ENCODE data around the gene LIX1L.

LIX1L gene

DNA sequence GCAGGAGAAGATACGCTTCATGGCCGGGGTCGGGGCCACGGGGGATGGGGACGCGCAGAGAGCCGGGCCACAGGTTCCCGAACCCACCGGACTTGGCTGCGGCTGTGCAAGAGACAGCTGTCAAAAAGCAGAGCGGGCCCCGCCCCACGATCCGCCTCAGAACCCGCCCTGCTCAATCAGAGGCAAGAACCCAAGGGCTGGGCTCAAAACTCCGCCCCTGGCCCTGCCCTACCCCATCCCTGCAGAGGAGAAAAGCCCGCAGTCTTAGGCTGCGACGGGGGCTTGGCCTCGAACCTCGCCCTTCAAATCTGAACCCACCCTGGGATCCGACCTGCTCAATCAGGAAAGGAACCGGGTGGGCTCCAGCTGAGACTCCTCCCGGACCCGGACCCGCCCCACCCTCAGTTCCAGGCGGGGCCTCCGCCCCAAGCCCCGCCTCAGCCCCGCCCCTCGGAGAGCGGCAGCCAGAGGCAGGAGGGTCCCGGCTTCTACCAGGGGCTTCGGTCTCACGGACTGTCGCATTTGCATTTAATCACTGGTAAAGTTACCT lies 72.0 kb downstream of the LIX1L start, which contains the start of gene ANKRD35:
Gene ANKRD35, minus strand, starts transcription at position 129 of the 550 bp plus-strand sequence. Its CDS starts 108 bp downstream, at position 21.
- TF ChIP-seq SIN3A (IDR thresholded peaks at IDR 0.05; ENCODE audit: borderline replicate concordance, insufficient read depth, low read length) (no peak), POLR2AphosphoS5 (IDR thresholded peaks at IDR 0.05; ENCODE audit: low read depth, low read length) (no peak), FOXP2 (optimal IDR thresholded peaks at IDR 0.05; ENCODE audit: borderline replicate concordance, extremely low read depth, extremely low read length, insufficient read depth) (no peak), TAF1 (IDR thresholded peaks at IDR 0.05; ENCODE audit: borderline replicate concordance, insufficient read depth, low read length) (no peak)
- TF ChIP-seq, protein P1, sequence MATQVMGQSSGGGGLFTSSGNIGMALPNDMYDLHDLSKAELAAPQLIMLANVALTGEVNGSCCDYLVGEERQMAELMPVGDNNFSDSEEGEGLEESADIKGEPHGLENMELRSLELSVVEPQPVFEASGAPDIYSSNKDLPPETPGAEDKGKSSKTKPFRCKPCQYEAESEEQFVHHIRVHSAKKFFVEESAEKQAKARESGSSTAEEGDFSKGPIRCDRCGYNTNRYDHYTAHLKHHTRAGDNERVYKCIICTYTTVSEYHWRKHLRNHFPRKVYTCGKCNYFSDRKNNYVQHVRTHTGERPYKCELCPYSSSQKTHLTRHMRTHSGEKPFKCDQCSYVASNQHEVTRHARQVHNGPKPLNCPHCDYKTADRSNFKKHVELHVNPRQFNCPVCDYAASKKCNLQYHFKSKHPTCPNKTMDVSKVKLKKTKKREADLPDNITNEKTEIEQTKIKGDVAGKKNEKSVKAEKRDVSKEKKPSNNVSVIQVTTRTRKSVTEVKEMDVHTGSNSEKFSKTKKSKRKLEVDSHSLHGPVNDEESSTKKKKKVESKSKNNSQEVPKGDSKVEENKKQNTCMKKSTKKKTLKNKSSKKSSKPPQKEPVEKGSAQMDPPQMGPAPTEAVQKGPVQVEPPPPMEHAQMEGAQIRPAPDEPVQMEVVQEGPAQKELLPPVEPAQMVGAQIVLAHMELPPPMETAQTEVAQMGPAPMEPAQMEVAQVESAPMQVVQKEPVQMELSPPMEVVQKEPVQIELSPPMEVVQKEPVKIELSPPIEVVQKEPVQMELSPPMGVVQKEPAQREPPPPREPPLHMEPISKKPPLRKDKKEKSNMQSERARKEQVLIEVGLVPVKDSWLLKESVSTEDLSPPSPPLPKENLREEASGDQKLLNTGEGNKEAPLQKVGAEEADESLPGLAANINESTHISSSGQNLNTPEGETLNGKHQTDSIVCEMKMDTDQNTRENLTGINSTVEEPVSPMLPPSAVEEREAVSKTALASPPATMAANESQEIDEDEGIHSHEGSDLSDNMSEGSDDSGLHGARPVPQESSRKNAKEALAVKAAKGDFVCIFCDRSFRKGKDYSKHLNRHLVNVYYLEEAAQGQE (IDR thresholded peaks at IDR 0.05; ENCODE audit: insufficient read depth in 1 of 2, low read depth in 2 of 2, low read length in 2 of 2), result no peak

DNA sequence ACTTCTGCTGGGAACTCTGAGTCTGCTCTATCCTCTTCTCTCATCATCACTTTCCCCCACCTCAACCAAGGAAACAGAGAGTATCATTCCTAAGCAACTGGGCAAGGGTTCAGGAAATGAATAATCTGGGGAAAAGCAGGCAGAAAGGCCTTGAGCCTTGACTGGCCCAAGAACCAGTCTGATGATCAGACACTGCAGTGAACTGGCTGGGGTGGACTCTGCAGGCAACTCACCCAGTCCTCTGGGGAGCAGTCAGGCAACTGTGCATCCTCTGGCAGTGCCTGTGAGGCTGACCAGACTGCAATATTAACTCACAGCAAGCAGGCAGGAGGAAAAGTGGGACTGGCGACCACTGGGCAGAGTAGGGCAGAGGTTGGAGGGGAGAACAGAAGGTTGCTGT lies 73.1 kb downstream of the LIX1L start:
- TF ChIP-seq SIN3A (IDR thresholded peaks at IDR 0.05; ENCODE audit: borderline replicate concordance, insufficient read depth, low read length), result no peak
- TF ChIP-seq, protein P1 (IDR thresholded peaks at IDR 0.05; ENCODE audit: insufficient read depth in 1 of 2, low read depth in 2 of 2, low read length in 2 of 2), result no peak

Measured in PFSK-1 (cell line).